Effector memory CD8-positive, alpha-beta T cell (primary cell): Measurements from ENCODE around the gene TANK.
A peak's percentile ranks its signal among the peaks of the same experiment; 100 is the strongest.

Source experiments
- ATAC-seq: fragments of 150-1000 bp; cut with Tn5 transposase; replicated peaks from 2 replicates; pipeline ENCODE4 v1.10.0; 2021; ENCODE audit warnings: mild to moderate bottlenecking, moderate library complexity
- DNase-seq, 3 experiments: peaks; one replicate each; pipeline ENCODE4 v3.0.0; 2021
- H3K27ac Mint-ChIP-seq, 2 donors: one replicate each; pipeline ENCODE4 v1.8.0; 2022; ENCODE audit warnings: mild to moderate bottlenecking in 2 of 2, mixed read lengths in 2 of 2, moderate library complexity in 2 of 2
- H3K27me3 Mint-ChIP-seq, 2 donors: one replicate each; pipeline ENCODE4 v1.8.0; 2022; ENCODE audit warnings: mixed read lengths in 2 of 2
- H3K36me3 Mint-ChIP-seq: one replicate; pipeline ENCODE4 v1.8.0; 2022; ENCODE audit warnings: mild to moderate bottlenecking, moderate library complexity, mixed read lengths; ENCODE audit not compliant: insufficient read depth
- H3K4me1 Mint-ChIP-seq, 2 donors: one replicate each; pipeline ENCODE4 v1.8.0; 2022; ENCODE audit warnings: low read depth in 2 of 2, mixed read lengths in 2 of 2
- H3K4me3 Mint-ChIP-seq, 2 donors: one replicate each; pipeline ENCODE4 v1.8.0; 2022; ENCODE audit warnings: mild to moderate bottlenecking in 2 of 2, mixed read lengths in 2 of 2, moderate library complexity in 2 of 2
- H3K9me3 Mint-ChIP-seq, 2 donors: one replicate each; pipeline ENCODE4 v1.8.0; 2022; ENCODE audit warnings: mixed read lengths in 2 of 2

Gene TANK

GRCh38 chr2:161138429-161138828, 21.8 kb upstream of the TANK start:
- ATAC-seq (peak; percentile 39), DNase-seq (peak in 2 of 3 experiments; percentile 23 to 29)
- Mint-ChIP-seq H3K4me1 (peaks cover 48 to 62% of the 10 kb centered on the region in 2 donors), H3K27ac (peak overlapping the region; percentile 97), H3K36me3 (peaks cover 21% of the 10 kb centered on the region), H3K27me3 (no peaks in the 10 kb centered on the region), H3K4me3 (peak overlapping the region; percentile 85), H3K9me3 (no peaks in the 10 kb centered on the region)

- Mint-ChIP-seq H3K27ac (peak overlapping the region; percentile 97), H3K4me1 (peaks cover 57 to 71% of the 10 kb centered on the region in 2 donors), H3K27me3 (no peaks in the 10 kb centered on the region), H3K9me3 (no peaks in the 10 kb centered on the region), H3K36me3 (peaks cover 21% of the 10 kb centered on the region), H3K4me3 (peak overlapping the region; percentile 85)
- peak; percentile 57 for ATAC-seq
- no peak for DNase-seq
Measured at GRCh38 chr2:161139098-161139987, 20.9 kb upstream of the TANK start.

GRCh38 chr2:161141033-161141432, 19.2 kb upstream of the TANK start:
- H3K36me3 Mint-ChIP-seq, result peaks cover 25% of the 10 kb centered on the region
- peak overlapping the region; percentile 50 to 85 for H3K4me3 Mint-ChIP-seq
- ATAC-seq, result peak; percentile 23

GRCh38 chr2:161146209-161146775, 13.9 kb upstream of the TANK start:
- peaks cover 45 to 60% of the 10 kb centered on the region in 2 donors for H3K4me1 Mint-ChIP-seq
- no peaks in the 10 kb centered on the region for H3K27me3 Mint-ChIP-seq
- no peak for ATAC-seq
- peaks cover 6 to 13% of the 10 kb centered on the region in 2 donors for H3K9me3 Mint-ChIP-seq
- DNase-seq, result no peak
- no peak overlapping the region for H3K4me3 Mint-ChIP-seq
- H3K27ac Mint-ChIP-seq, result peak overlapping the region in 1 of 2 donors; percentile 5
- peaks cover 15% of the 10 kb centered on the region for H3K36me3 Mint-ChIP-seq

More at GRCh38 chr2:161141033-161141432, 19.2 kb upstream of the TANK start:
- Mint-ChIP-seq H3K4me1 (peaks cover 61 to 80% of the 10 kb centered on the region in 2 donors), H3K9me3 (no peaks in the 10 kb centered on the region), H3K27me3 (no peaks in the 10 kb centered on the region), H3K27ac (peak overlapping the region; percentile 18 to 76)
- peak in 2 of 3 experiments; percentile 21 to 24 for DNase-seq

GRCh38 chr2:161146996-161147395, 13.2 kb upstream of the TANK start:
- no peak overlapping the region for H3K27ac Mint-ChIP-seq
- H3K27me3 Mint-ChIP-seq, result no peaks in the 10 kb centered on the region
- DNase-seq (no peak), ATAC-seq (no peak)
- H3K9me3 Mint-ChIP-seq, result peaks cover 6 to 19% of the 10 kb centered on the region in 2 donors
- H3K36me3 Mint-ChIP-seq, result peaks cover 15% of the 10 kb centered on the region
- H3K4me1 Mint-ChIP-seq, result peaks cover 38 to 57% of the 10 kb centered on the region in 2 donors
- H3K4me3 Mint-ChIP-seq, result no peak overlapping the region

GRCh38 chr2:161147856-161148255, 12.4 kb upstream of the TANK start:
- H3K36me3 Mint-ChIP-seq, result peaks cover 15% of the 10 kb centered on the region
- no peak overlapping the region for H3K4me3 Mint-ChIP-seq
- peaks cover 6 to 19% of the 10 kb centered on the region in 2 donors for H3K9me3 Mint-ChIP-seq
- peaks cover 31 to 49% of the 10 kb centered on the region in 2 donors for H3K4me1 Mint-ChIP-seq
- DNase-seq, result no peak
- no peak overlapping the region for H3K27ac Mint-ChIP-seq
- no peak for ATAC-seq
- no peaks in the 10 kb centered on the region for H3K27me3 Mint-ChIP-seq

GRCh38 chr2:161150704-161151103, 9.5 kb upstream of the TANK start:
- Mint-ChIP-seq H3K36me3 (peaks cover 11% of the 10 kb centered on the region), H3K4me3 (peak overlapping the region in 1 of 2 donors; percentile 3), H3K4me1 (peaks cover 8 to 31% of the 10 kb centered on the region in 2 donors), H3K9me3 (peaks cover 6 to 19% of the 10 kb centered on the region in 2 donors), H3K27me3 (no peaks in the 10 kb centered on the region), H3K27ac (no peak overlapping the region)
- DNase-seq (no peak), ATAC-seq (no peak)

GRCh38 chr2:161152302-161152701, 7.9 kb upstream of the TANK start:
- no peak for ATAC-seq
- H3K4me1 Mint-ChIP-seq, result peaks cover 6 to 27% of the 10 kb centered on the region in 2 donors
- no peaks in the 10 kb centered on the region for H3K27me3 Mint-ChIP-seq
- H3K27ac Mint-ChIP-seq, result no peak overlapping the region
- DNase-seq, result no peak
- peaks cover 4% of the 10 kb centered on the region for H3K36me3 Mint-ChIP-seq
- H3K4me3 Mint-ChIP-seq, result no peak overlapping the region
- peaks cover 6 to 19% of the 10 kb centered on the region in 2 donors for H3K9me3 Mint-ChIP-seq

GRCh38 chr2:161158882-161159281, 1.3 kb upstream of the TANK start:
- H3K27me3 Mint-ChIP-seq, result no peaks in the 10 kb centered on the region
- H3K27ac Mint-ChIP-seq, result peak overlapping the region; percentile 96 to 97
- peaks cover 25 to 49% of the 10 kb centered on the region in 2 donors for H3K4me1 Mint-ChIP-seq
- DNase-seq, result no peak
- H3K4me3 Mint-ChIP-seq, result peak overlapping the region; percentile 95 to 96
- ATAC-seq, result no peak
- peaks cover 24% of the 10 kb centered on the region for H3K36me3 Mint-ChIP-seq
- H3K9me3 Mint-ChIP-seq, result no peaks in the 10 kb centered on the region

- H3K4me3 Mint-ChIP-seq, result peak overlapping the region; percentile 95 to 96
- H3K9me3 Mint-ChIP-seq, result no peaks in the 10 kb centered on the region
- H3K27ac Mint-ChIP-seq, result peak overlapping the region; percentile 96 to 97
- H3K36me3 Mint-ChIP-seq, result peaks cover 29% of the 10 kb centered on the region
- ATAC-seq, result no peak
- no peaks in the 10 kb centered on the region for H3K27me3 Mint-ChIP-seq
- no peak for DNase-seq
- peaks cover 29 to 48% of the 10 kb centered on the region in 2 donors for H3K4me1 Mint-ChIP-seq
Measured at GRCh38 chr2:161159456-161160225, 587 bp upstream of the TANK start.

GRCh38 chr2:161161074-161161706, 962 bp downstream of the TANK start:
- Mint-ChIP-seq H3K27ac (peak overlapping the region; percentile 96 to 97), H3K4me3 (peak overlapping the region; percentile 95 to 96), H3K36me3 (peaks cover 37% of the 10 kb centered on the region), H3K9me3 (no peaks in the 10 kb centered on the region), H3K4me1 (peaks cover 34 to 54% of the 10 kb centered on the region in 2 donors), H3K27me3 (no peaks in the 10 kb centered on the region)
- DNase-seq (peak in 1 of 3 experiments; percentile 41), ATAC-seq (peak; percentile 49)

GRCh38 chr2:161163440-161163839, 3.2 kb downstream of the TANK start:
- H3K9me3 Mint-ChIP-seq, result no peaks in the 10 kb centered on the region
- H3K4me3 Mint-ChIP-seq, result peak overlapping the region; percentile 65 to 96
- DNase-seq (no peak), ATAC-seq (no peak)
- peak overlapping the region; percentile 29 to 87 for H3K27ac Mint-ChIP-seq
- H3K4me1 Mint-ChIP-seq, result peaks cover 49 to 68% of the 10 kb centered on the region in 2 donors
- no peaks in the 10 kb centered on the region for H3K27me3 Mint-ChIP-seq
- peaks cover 42% of the 10 kb centered on the region for H3K36me3 Mint-ChIP-seq

- H3K27me3 Mint-ChIP-seq, result no peaks in the 10 kb centered on the region
- DNase-seq, result no peak
- no peaks in the 10 kb centered on the region for H3K9me3 Mint-ChIP-seq
- peak overlapping the region; percentile 65 to 96 for H3K4me3 Mint-ChIP-seq
- H3K36me3 Mint-ChIP-seq, result peaks cover 39% of the 10 kb centered on the region
- no peak for ATAC-seq
- H3K27ac Mint-ChIP-seq, result peak overlapping the region; percentile 65 to 87
- peaks cover 50 to 71% of the 10 kb centered on the region in 2 donors for H3K4me1 Mint-ChIP-seq
Measured at GRCh38 chr2:161164161-161164560, 3.9 kb downstream of the TANK start.
